ENCODE measurements around the gene GDPGP1.

Gene GDPGP1

GRCh38 chr15:90205050-90205848 is 28.8 kb upstream of the GDPGP1 start:
- no peak for DNase-seq

DNA sequence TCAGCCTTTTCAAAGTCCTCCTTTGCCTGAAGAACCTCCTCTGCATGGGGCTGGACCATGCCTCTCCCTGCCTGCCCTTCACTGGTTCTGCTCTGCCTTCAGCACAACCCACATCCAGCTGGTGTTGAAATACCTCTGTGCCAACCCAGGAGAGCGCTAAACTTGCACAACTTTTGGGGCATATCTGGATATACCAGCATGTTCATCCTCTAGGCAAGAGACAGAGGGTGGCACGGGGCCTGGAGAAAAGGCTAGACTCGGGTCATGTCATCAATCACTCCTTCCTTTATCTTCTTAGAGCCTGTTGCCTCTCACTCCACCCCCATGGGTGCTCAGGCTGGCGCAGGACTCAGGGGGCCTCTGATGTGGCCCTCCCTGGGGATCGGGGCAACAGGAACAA is 28.1 kb upstream of the GDPGP1 start:
- no peak for DNase-seq

- no peak for DNase-seq
These were observed 26.8 kb upstream of the GDPGP1 start for GRCh38 chr15:90207252-90207651.

- no peak for DNase-seq
These were observed 25.7 kb upstream of the GDPGP1 start for GRCh38 chr15:90208356-90208755.

GRCh38 chr15:90209591-90209990 is 24.4 kb upstream of the GDPGP1 start:
- no peak for DNase-seq

DNA sequence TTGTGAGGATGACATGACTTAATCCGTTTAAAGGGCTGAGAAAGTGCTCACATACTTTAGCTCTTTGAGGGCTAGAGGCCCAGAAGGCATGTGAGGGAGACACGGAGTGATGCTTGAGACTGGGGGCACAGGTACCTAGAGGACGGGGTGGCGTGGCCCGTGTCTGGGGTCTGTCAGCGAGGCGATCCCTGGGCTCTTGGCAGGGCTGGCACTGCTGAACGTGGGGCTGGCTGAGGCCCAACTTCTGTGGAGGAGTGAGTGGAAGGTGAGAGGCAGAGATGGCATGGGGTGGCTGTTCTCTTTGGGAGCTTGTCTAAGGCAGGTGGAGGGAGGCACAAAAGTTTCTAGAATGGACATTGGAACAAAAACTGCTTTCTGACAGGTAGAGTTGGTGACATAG is 23.4 kb upstream of the GDPGP1 start:
- DNase-seq = no peak

- DNase-seq = no peak
These were observed 23.0 kb upstream of the GDPGP1 start for GRCh38 chr15:90211009-90211408.

DNA sequence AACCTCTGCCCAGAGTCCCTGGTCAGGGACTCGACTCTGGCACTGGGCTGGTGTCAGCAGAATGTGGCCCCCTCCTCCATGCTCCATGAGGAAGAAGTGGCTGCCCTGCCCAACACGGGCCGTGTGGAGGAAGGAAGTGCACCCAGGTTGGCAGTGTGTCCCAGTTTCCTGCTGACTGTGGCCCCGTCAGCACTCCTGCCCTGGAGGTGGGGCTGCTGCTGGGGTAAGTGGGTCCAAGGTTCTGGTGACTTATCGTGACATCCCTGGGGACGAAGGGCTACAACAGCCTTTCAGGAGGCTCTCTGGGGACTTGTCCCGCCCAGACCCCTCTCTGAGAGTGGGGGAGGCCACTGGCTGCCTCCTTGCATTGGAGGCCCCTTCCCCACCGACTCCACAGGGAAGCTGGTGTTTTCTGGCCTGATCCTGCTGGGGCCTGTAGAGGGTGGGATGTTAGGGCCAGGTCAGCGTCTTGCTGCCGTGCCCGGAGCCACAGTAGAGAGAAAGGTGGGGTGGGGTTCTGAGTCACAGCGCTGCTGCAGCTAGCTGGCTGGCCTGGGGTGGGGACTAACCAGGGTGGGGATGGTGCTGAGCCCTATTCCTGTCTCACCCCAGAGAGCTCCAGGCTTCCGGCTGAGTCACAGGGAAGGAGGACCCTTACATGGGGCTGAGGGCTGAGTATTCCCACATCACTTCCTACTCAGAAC is 22.4 kb upstream of the GDPGP1 start:
- no peak for DNase-seq

DNA sequence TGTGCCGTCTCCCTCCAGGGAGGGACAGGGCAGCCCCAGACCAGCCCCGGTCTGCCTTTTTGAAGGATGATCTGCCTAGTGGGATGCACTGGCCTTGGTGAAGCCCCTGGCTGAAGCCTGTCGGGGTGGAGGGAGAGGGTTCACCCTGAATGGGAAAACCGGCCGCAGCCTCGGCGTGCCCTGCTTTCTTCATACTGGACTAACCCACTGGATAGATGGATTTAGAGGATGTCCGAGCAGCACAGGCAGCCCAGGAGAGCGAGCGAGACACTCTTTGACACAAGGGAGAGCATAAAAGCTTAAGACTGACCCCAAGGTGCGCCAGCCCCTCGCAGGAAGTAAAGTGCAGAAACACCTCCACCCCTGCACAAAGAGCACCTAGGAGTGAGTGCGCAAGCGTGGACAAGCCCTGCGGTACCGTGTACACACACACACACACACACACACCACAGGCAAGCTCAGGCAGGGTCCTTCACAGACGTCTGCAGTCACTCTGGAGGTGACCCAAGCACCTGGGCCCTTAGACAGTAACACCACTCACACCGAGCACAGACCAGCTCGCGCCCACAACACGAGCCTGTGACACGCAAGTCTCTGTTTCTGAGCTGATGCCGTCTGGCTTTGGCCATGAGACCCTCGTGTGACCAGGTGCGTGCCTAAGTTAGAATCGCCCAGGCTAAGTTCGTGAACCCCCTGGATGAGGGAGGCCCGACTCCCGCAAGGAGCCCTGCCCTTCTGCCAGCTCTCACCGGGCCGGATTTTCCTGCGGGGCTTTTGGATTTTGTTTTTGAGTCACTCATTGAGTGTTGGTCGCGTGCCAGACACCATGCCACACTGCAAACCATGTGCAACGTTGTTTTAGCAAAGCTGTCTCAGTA is 21.5 kb upstream of the GDPGP1 start:
- DNase-seq = no peak

- DNase-seq = no peak
These were observed 20.7 kb upstream of the GDPGP1 start for GRCh38 chr15:90213122-90213817.

- DNase-seq = no peak
These were observed 20.2 kb upstream of the GDPGP1 start for GRCh38 chr15:90213818-90214204.

DNA sequence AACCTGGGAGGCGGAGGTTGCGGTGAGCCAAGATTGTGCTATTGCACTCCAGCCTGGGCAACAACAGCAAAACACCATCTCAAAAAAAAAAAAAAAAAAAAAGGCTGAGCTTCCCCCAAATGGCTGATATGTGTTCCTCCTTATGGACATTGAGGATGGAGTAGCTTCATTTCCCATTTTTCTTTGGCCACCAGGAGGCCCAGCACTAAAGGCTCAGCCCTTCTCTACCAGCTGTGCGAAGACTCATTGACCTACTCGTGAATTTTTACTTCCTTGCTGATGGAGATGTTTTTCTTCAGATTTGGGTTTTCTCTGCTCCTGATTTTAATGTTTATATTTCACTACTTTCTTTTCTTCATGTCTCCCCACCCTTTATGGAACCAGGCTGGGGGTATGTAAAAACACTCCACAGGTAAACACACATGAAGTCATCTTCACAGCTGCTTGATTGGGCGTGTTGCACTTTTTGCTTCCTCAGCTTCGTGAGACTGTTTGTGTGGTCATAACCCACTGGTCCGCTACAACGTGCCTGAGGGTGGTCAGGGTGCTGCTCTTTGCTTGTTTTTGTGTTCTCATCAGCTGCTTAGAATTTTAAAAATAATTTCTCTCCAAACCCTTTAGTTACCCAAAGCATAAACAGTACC is 19.3 kb upstream of the GDPGP1 start:
- DNase-seq = no peak

GRCh38 chr15:90217671-90218394 is 16.2 kb upstream of the GDPGP1 start:
- DNase-seq = no peak

- peak; percentile 69 for DNase-seq
These were observed 14.4 kb upstream of the GDPGP1 start for GRCh38 chr15:90219421-90220141.

DNA sequence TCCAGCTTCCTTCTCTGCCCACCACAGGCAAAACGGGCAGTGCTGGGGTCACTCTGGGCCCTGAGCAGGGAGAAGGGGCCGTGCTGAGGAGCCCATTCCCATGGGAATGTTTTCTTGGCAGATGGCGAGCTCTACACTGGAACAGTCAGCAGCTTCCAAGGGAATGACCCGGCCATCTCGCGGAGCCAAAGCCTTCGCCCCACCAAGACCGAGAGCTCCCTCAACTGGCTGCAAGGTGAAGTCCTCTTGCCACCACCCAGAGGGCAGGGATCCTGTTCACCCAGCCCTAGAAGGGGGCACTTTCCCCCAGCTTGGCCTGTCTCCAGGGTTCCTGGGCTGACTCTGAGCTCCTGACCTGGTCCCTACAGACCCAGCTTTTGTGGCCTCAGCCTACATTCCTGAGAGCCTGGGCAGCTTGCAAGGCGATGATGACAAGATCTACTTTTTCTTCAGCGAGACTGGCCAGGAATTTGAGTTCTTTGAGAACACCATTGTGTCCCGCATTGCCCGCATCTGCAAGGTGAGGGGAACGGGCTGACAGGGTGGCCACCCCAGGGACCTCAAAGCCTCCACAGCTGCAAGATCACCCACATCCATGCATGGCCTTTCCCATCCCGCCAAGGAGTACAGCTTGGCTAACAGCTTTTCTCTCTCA is 12.6 kb upstream of the GDPGP1 start:
- DNase-seq = peak; percentile 61

GRCh38 chr15:90222547-90222946 is 11.5 kb upstream of the GDPGP1 start:
- no peak for DNase-seq

DNA sequence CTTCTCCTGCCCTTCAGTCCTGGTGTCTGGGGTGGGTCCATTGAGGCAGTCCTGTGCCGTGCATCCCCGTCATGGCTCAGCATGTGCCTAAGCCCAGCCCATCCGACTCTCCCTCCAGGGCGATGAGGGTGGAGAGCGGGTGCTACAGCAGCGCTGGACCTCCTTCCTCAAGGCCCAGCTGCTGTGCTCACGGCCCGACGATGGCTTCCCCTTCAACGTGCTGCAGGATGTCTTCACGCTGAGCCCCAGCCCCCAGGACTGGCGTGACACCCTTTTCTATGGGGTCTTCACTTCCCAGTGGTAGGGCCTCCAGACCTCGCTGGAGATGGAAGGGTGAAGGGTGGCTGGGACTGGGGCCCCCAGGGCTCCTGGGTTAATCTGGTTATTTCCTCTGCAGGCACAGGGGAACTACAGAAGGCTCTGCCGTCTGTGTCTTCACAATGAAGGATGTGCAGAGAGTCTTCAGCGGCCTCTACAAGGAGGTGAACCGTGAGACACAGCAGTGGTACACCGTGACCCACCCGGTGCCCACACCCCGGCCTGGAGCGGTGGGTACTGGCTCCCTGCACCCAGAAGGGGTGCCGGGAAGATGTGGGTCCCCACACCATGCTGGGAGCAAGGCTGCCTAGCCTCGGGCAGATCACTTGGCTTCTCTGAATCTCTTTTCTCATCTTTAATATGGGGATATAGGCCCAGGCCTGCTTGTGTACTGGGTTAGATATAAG is 10.4 kb upstream of the GDPGP1 start:
- DNase-seq = no peak

DNA sequence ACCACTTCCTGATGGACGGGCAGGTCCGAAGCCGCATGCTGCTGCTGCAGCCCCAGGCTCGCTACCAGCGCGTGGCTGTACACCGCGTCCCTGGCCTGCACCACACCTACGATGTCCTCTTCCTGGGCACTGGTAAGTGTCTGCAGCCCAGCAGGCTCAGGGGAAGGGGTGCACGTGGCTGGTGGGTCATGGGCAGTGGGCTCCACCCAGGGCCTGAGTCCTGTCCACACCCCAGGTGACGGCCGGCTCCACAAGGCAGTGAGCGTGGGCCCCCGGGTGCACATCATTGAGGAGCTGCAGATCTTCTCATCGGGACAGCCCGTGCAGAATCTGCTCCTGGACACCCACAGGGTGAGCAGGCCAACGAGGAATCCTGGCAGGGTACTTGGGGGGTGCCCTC is 9.0 kb upstream of the GDPGP1 start:
- no peak for DNase-seq

GRCh38 chr15:90225504-90226234 is 8.3 kb upstream of the GDPGP1 start:
- DNase-seq = no peak

Data from retina (tissue), 1 donor.